HEK293T (cell line): ENCODE measurements around the gene SMG6.

ENCODE experiments used
- BHLHE40 ChIP-seq: fragments of 450-650 bp; IDR thresholded peaks from 2 replicates; pipeline ENCODE4 v1.6.1; 2016; ENCODE audit warnings: mild to moderate bottlenecking, moderate library complexity, borderline replicate concordance
- FOXA1 ChIP-seq: fragments of 450-650 bp; IDR thresholded peaks from 2 replicates; pipeline ENCODE4 v1.6.1; 2016; ENCODE audit warnings: mild to moderate bottlenecking
- FOXK2 ChIP-seq: fragments of 450-650 bp; IDR thresholded peaks from 2 replicates; pipeline ENCODE4 v1.6.1; 2016; ENCODE audit warnings: mild to moderate bottlenecking
- FOXM1 ChIP-seq: fragments of 450-650 bp; IDR thresholded peaks from 2 replicates; pipeline ENCODE4 v1.6.1; 2017; ENCODE audit warnings: mild to moderate bottlenecking, borderline replicate concordance
- HDGF ChIP-seq: fragments of 450-650 bp; IDR thresholded peaks from 2 replicates; pipeline ENCODE4 v1.6.1; 2017; ENCODE audit warnings: antibody characterized with exemption, borderline replicate concordance
- SUZ12 ChIP-seq: fragments of 450-650 bp; IDR thresholded peaks from 2 replicates; pipeline ENCODE4 v1.6.1; 2016; ENCODE audit warnings: mild to moderate bottlenecking

GRCh38 chr17:2086306-2086705 is 217.3 kb downstream of the SMG6 start:
- TF ChIP-seq SUZ12 (no peak), BHLHE40 (no peak), FOXK2 (no peak), HDGF (no peak), FOXM1 (no peak), FOXA1 (no peak)
